Measurements from ENCODE around the gene RBMS3.

GRCh38 chr3:29576181-29576580 is 295.3 kb downstream of the RBMS3 start:
- TF ChIP-seq POLR2A (IDR thresholded peaks at IDR 0.05) (no peak), CTCF (IDR thresholded peaks at IDR 0.05) (no peak), EP300 (IDR thresholded peaks at IDR 0.05; ENCODE audit: low read depth) (no peak), POLR2AphosphoS5 (IDR thresholded peaks at IDR 0.05) (no peak)
